C4-2B (cell line): ENCODE results near the gene TMSB15B.
"Not testable (repeated sequence)": the region's sequence is repeated elsewhere in the genome, so short reads cannot be mapped to it uniquely, and the experiment has no call there.

ENCODE experiments used
- ZFX ChIP-seq: fragments of 450-650 bp; IDR thresholded peaks from 2 replicates; pipeline ENCODE4 v1.6.1; 2017
- TF ChIP-seq, protein P1 (sequence below): fragments of 450-650 bp; conservative IDR thresholded peaks from 2 replicates; pipeline ENCODE4 v1.5.1; 2017; ENCODE audit warnings: mild to moderate bottlenecking

DNA sequence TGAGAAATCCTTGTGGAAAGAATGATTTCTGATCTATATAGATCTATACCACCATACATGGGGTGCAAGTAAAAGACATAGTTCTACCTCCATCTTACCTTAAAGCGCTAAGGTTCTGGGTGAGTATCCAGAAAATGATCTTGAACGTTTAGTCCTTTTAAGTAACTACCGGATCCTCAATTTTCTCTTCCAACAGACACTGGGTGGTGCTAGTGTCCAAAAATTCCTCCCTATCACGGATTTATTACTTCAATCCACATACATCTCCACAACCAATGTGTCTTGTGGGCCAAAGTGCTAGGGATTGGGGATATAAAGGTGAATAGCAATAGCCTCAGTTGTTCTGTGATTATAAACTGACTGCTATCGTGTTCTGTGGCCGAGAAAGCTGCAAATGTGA is 1.8 kb upstream of the TMSB15B start:
- TF ChIP-seq, protein P1, sequence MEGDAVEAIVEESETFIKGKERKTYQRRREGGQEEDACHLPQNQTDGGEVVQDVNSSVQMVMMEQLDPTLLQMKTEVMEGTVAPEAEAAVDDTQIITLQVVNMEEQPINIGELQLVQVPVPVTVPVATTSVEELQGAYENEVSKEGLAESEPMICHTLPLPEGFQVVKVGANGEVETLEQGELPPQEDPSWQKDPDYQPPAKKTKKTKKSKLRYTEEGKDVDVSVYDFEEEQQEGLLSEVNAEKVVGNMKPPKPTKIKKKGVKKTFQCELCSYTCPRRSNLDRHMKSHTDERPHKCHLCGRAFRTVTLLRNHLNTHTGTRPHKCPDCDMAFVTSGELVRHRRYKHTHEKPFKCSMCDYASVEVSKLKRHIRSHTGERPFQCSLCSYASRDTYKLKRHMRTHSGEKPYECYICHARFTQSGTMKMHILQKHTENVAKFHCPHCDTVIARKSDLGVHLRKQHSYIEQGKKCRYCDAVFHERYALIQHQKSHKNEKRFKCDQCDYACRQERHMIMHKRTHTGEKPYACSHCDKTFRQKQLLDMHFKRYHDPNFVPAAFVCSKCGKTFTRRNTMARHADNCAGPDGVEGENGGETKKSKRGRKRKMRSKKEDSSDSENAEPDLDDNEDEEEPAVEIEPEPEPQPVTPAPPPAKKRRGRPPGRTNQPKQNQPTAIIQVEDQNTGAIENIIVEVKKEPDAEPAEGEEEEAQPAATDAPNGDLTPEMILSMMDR: not testable (repeated sequence)
- TF ChIP-seq ZFX: not testable (repeated sequence)
